ENCODE data around the gene ANKHD1.

DNA sequence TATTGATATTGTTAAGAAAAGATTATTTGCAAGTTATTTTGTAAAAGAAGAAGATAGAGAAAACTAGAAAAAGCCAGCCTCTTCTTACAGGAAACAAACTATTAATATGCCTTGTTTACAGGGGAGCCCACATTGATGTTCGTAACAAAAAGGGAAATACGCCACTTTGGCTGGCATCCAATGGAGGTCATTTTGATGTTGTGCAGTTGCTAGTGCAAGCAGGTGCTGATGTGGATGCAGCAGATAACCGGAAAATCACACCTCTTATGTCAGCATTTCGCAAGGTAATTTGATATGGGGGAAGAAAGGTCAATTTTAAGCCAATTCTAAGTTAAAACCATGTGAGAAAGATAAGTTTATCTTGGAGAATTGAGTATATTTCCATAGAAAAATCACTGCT is 108.3 kb downstream of the ANKHD1 start:
- TF ChIP-seq, protein P1, sequence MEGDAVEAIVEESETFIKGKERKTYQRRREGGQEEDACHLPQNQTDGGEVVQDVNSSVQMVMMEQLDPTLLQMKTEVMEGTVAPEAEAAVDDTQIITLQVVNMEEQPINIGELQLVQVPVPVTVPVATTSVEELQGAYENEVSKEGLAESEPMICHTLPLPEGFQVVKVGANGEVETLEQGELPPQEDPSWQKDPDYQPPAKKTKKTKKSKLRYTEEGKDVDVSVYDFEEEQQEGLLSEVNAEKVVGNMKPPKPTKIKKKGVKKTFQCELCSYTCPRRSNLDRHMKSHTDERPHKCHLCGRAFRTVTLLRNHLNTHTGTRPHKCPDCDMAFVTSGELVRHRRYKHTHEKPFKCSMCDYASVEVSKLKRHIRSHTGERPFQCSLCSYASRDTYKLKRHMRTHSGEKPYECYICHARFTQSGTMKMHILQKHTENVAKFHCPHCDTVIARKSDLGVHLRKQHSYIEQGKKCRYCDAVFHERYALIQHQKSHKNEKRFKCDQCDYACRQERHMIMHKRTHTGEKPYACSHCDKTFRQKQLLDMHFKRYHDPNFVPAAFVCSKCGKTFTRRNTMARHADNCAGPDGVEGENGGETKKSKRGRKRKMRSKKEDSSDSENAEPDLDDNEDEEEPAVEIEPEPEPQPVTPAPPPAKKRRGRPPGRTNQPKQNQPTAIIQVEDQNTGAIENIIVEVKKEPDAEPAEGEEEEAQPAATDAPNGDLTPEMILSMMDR (IDR thresholded peaks at IDR 0.05; ENCODE audit: insufficient read depth, low read length) = no peak
- no peak for TF ChIP-seq GABPA (IDR thresholded peaks at IDR 0.05; ENCODE audit: low read depth)
- no peak for TF ChIP-seq POLR2AphosphoS5 (IDR thresholded peaks at IDR 0.05; ENCODE audit: low read depth)
- TF ChIP-seq, protein P2, sequence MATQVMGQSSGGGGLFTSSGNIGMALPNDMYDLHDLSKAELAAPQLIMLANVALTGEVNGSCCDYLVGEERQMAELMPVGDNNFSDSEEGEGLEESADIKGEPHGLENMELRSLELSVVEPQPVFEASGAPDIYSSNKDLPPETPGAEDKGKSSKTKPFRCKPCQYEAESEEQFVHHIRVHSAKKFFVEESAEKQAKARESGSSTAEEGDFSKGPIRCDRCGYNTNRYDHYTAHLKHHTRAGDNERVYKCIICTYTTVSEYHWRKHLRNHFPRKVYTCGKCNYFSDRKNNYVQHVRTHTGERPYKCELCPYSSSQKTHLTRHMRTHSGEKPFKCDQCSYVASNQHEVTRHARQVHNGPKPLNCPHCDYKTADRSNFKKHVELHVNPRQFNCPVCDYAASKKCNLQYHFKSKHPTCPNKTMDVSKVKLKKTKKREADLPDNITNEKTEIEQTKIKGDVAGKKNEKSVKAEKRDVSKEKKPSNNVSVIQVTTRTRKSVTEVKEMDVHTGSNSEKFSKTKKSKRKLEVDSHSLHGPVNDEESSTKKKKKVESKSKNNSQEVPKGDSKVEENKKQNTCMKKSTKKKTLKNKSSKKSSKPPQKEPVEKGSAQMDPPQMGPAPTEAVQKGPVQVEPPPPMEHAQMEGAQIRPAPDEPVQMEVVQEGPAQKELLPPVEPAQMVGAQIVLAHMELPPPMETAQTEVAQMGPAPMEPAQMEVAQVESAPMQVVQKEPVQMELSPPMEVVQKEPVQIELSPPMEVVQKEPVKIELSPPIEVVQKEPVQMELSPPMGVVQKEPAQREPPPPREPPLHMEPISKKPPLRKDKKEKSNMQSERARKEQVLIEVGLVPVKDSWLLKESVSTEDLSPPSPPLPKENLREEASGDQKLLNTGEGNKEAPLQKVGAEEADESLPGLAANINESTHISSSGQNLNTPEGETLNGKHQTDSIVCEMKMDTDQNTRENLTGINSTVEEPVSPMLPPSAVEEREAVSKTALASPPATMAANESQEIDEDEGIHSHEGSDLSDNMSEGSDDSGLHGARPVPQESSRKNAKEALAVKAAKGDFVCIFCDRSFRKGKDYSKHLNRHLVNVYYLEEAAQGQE (IDR thresholded peaks at IDR 0.05; ENCODE audit: insufficient replicate concordance, low read depth) = no peak
- TF ChIP-seq SPI1 (IDR thresholded peaks at IDR 0.05; ENCODE audit: borderline replicate concordance, low read depth) = no peak
